Body of pancreas (tissue), 4 donors: ENCODE data around the gene GATAD2A. TPM values are rescaled to one million over a fixed set of nuclear protein-coding genes. Genes with fewer than 3 reads are reported as not detected.

Experiments
- ATAC-seq: fragments of 150-250 bp; one replicate; pipeline ENCODE4 v1.9.1; 2016
- DNase-seq, 4 donors: peaks; one replicate each; pipeline ENCODE4 v3.0.0-alpha.2; 2019
- H3K27ac ChIP-seq, 4 donors: fragments of 200-600 bp; sonication (generic); 1 replicate in 3 of 4; 2 replicates in 1 of 4; pipeline versions ENCODE4 v1.5.1 to v1.6.1; 2016 to 2019; ENCODE audit warnings: mild to moderate bottlenecking in 1 of 4, mixed read lengths in 1 of 4, moderate library complexity in 1 of 4
- H3K27me3 ChIP-seq, 2 donors: fragments of 200-600 bp; sonication (generic); one replicate each; pipeline ENCODE4 v1.6.0; 2016; ENCODE audit warnings: mild to moderate bottlenecking in 1 of 2
- H3K36me3 ChIP-seq, 2 donors: fragments of 200-600 bp; sonication (generic); replicated peaks in 1 of 2; 2 replicates each; pipeline ENCODE4 v1.5.1; 2016; ENCODE audit warnings: low read depth in 2 of 2; ENCODE audit not compliant: insufficient read depth in 1 of 2
- H3K4me1 ChIP-seq: fragments of 200-600 bp; sonication (generic); one replicate; pipeline ENCODE4 v1.6.0; 2016
- H3K4me3 ChIP-seq, 2 donors: fragments of 200-600 bp; sonication (generic); 1 replicate in 1 of 2; 2 replicates in 1 of 2; pipeline ENCODE4 v1.5.1; 2016 to 2019
- H3K9me3 ChIP-seq, 3 donors: fragments of 200-600 bp; sonication (generic); 1 replicate in 2 of 3; 2 replicates in 1 of 3; pipeline ENCODE4 v1.5.1; 2016
- POLR2A ChIP-seq, 3 donors: fragments of 450-650 bp; IDR thresholded peaks; one replicate each; pipeline ENCODE4 v1.6.1; 2016; ENCODE audit warnings: antibody characterized with exemption in 3 of 3, mild to moderate bottlenecking in 2 of 3
- WGBS, 2 donors: methylation state at CpG; one replicate each; pipeline ENCODE4 v1.1.5; 2017; 5-methylcytosine and 5-hydroxymethylcytosine counted together
- intact Hi-C: fragments of 100-400 bp; cut with DNase I; formaldehyde crosslinking; loops from one replicate; pipeline ENCODE4 v1.15.1; 2023
- total RNA-seq, 2 donors: library from RNA; depleted of rRNA; stranded (reverse); fragments of >200 nt; gene quantifications; one replicate each; pipeline ENCODE4 v1.1.0, GENCODE V29; 2016
- TF ChIP-seq, protein P1 (sequence below), 7 experiments: fragments of 450-650 bp in 4 of 7; fragments of 200-600 bp in 3 of 7; sonication (generic) in 3 of 7; IDR thresholded peaks; one replicate each; pipeline ENCODE4 v1.5.1; 2016 to 2019; ENCODE audit warnings: antibody characterized with exemption in 7 of 7

Gene GATAD2A
- total RNA-seq, 2 donors from 2014 or later = 30.0 to 35.8 TPM

DNA sequence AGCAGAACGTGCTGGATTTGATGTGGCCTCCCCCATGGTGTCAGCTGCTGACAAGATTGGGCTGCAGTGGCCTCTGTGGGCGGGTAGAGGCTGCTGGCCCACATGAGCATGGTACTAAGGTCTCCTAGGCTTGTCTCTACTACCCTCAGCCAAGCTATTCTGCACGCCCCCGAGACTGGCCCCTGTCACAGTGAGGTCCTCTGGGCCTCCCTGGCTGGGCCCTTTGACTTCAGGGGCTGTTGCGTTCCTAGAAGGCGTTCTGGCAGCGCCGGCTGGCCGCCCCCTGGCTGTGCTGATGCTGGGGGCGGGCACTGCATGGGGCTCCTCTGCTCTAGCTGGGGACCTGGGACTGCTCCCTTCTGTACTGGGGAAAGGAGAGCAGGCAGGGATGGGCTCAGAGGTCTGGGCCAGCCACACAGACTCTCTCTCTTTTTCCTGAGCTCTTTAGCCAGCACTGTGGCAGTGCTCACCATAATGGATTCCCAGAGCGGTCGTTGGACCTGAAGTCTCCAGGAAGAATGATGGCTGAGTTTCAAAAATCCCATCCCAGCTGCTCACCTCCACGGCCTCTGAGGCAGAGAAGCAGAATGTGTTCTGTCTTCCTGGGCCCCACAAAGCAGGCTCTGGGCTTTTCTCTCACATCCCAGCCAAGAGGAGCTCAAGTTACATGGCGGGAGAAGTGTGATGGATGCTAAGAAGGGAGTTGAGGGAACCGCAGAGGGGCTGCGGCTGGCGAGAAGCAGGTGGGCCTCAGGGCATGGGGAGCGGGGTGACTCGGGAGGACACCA is 77.5 kb downstream of the GATAD2A start:
- H3K4me1 ChIP-seq = peaks cover 30% of the 10 kb centered on the region
- no peak for DNase-seq

DNA sequence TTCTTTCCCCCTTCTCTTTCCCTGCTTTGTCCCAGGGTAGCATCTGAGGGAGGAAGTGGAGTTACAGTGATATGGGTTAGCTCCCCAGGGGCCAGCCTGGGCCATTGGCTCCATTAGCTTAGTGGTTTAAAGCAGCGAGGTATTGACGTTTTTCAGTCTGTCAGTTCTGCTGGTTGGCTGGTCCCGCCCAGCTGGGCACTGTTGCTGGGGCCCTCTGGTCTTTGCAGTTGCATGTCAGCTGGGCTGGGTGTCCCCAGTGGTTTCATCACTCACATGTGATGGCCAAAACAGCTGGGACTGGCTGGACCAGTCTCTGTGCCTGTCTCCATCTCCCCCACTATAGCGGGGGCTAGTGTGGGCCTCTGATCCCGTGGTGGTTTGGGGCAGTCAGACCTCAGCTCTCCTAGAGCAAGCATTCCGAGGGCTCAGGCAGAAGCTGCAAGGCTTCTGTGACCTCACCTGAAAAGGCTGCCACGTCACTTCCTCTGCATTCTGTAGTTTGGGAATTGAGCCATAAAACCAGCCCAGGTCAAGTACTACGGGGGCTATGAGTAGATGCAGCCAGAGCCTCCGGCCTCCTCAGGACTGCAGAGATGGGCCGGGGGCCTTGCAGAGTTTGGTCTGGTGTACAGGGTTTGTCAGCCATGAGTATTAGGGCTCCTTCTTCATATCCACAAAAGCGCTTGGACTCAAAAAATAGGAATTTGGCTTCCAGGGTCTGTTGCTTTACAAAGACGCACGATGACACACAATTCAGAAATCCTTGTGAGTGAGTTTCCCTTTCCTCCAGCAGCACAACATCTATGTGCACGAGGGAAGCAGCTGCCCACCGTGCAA is 79.9 kb downstream of the GATAD2A start:
- Histone ChIP-seq H3K4me3 (no peak overlapping the region), H3K9me3 (no peaks in the 10 kb centered on the region), H3K27ac (peak overlapping the region in 2 of 4 donors; percentile 20 to 24), H3K27me3 (no peaks in the 10 kb centered on the region), H3K36me3 (no peaks in the 10 kb centered on the region), H3K4me1 (peaks cover 51% of the 10 kb centered on the region)
- 82 to 87% methylated on average over 8 to 15 of the region's 15 CpGs for WGBS, 2 donors
- intact Hi-C loops = no loop called here
- TF ChIP-seq POLR2A (IDR thresholded peaks at IDR 0.05) = no peak
- TF ChIP-seq, protein P1, sequence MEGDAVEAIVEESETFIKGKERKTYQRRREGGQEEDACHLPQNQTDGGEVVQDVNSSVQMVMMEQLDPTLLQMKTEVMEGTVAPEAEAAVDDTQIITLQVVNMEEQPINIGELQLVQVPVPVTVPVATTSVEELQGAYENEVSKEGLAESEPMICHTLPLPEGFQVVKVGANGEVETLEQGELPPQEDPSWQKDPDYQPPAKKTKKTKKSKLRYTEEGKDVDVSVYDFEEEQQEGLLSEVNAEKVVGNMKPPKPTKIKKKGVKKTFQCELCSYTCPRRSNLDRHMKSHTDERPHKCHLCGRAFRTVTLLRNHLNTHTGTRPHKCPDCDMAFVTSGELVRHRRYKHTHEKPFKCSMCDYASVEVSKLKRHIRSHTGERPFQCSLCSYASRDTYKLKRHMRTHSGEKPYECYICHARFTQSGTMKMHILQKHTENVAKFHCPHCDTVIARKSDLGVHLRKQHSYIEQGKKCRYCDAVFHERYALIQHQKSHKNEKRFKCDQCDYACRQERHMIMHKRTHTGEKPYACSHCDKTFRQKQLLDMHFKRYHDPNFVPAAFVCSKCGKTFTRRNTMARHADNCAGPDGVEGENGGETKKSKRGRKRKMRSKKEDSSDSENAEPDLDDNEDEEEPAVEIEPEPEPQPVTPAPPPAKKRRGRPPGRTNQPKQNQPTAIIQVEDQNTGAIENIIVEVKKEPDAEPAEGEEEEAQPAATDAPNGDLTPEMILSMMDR (IDR thresholded peaks at IDR 0.05) = no peak
- ATAC-seq (no peak), DNase-seq (no peak)

More for the DNA sequence above, 77.5 kb downstream of the GATAD2A start:
- Histone ChIP-seq H3K4me3 (no peak overlapping the region), H3K27ac (no peak overlapping the region), H3K9me3 (no peaks in the 10 kb centered on the region), H3K36me3 (no peaks in the 10 kb centered on the region), H3K27me3 (no peaks in the 10 kb centered on the region)
- no peak for ATAC-seq
- TF ChIP-seq, protein P1 (IDR thresholded peaks at IDR 0.05) = no peak
- TF ChIP-seq POLR2A (IDR thresholded peaks at IDR 0.05) = no peak
- intact Hi-C loops = no loop called here
- WGBS, 2 donors = 81 to 88% methylated on average over 15 to 19 of the region's 19 CpGs

DNA sequence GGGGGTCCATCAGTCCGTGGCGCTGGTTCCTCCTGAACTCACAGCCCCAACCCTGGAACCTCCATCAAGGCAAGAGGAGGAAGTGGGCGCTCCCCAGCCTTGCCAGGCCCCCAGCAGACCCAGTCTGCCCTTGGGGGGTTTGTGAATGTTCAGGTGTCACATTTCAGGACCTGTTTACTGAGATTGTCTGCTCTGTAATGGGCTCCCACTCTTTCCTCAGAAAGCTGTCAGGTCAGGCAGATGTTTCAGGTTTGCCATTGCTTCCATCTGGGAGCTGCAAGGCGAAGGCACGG is 80.5 kb downstream of the GATAD2A start:
- TF ChIP-seq, protein P1 (IDR thresholded peaks at IDR 0.05) = no peak
- no peak for TF ChIP-seq POLR2A (IDR thresholded peaks at IDR 0.05)
- Histone ChIP-seq H3K4me1 (peaks cover 55% of the 10 kb centered on the region), H3K27me3 (no peaks in the 10 kb centered on the region), H3K27ac (peak overlapping the region in 1 of 4 donors; percentile 85), H3K36me3 (no peaks in the 10 kb centered on the region), H3K4me3 (no peak overlapping the region), H3K9me3 (no peaks in the 10 kb centered on the region)
- DNase-seq (no peak), ATAC-seq (no peak)
- 90 to 100% methylated on average over 2 to 5 of the region's 5 CpGs for WGBS, 2 donors
- intact Hi-C loops = no loop called here

DNA sequence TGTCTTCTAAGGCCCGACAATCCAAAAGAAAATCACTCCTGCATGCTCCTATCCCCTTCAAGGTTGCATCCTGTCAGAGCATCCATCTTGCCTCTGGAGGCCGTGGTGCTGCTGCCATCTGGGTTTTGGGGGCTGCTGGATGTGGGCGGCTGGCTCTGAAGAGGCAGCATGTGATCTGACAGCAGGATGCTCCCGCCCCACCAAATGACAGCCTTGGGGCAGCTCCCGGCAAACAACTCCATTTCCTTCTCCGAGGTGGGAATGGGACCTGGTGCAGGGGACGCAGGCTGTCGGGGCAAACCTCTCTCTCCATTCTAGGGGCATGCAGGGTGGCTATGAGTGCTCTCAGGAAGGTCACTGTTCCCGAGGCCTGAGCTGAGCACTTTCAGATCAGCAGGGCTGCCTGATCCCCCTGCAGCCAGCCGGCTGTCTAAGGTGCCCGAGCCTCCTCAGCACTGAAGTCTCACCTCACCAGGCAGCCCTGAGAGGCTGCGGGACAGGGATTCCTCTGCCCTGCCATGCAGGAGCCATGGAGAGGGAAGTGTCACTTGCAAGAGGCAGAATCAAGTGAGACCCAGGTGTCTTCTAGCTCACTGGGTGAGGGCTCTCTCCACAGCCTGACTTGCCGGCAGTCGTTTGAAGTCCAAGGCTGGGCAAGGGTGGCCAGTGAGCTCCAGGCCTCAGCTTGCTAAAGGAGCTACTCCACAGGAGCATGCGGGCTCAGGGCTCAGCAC is 81.0 kb downstream of the GATAD2A start:
- Histone ChIP-seq H3K4me3 (no peak overlapping the region), H3K9me3 (no peaks in the 10 kb centered on the region), H3K27me3 (no peaks in the 10 kb centered on the region), H3K27ac (peak overlapping the region in 3 of 4 donors; percentile 69 to 88 (median 85)), H3K36me3 (no peaks in the 10 kb centered on the region), H3K4me1 (peaks cover 55% of the 10 kb centered on the region)
- intact Hi-C loops = no loop called here
- TF ChIP-seq POLR2A (IDR thresholded peaks at IDR 0.05) = no peak
- TF ChIP-seq, protein P1 (IDR thresholded peaks at IDR 0.05) = no peak
- WGBS, 2 donors = 78 to 97% methylated on average over 5 to 14 of the region's 15 CpGs
- ATAC-seq = no peak
- DNase-seq = no peak
